HG02571 (cell line): ENCODE measurements around the gene GPR15.

ENCODE experiments used
- ATAC-seq: cut with Tn5 transposase; IDR thresholded peaks from one replicate; pipeline ENCODE4 v1.9.1; 2021; ENCODE audit warnings: mild to moderate bottlenecking, moderate library complexity; ENCODE audit not compliant: unreplicated experiment

The GPR15 gene

GRCh38 chr3:98531622-98532274 lies at the start of gene GPR15:
TSS of gene GPR15 (plus strand) at chr3:98531978. CDS start at chr3:98532034, 56 bp downstream.
- peak; percentile 29 for ATAC-seq

GRCh38 chr3:98482717-98483482 lies 48.9 kb upstream of the GPR15 start:
- no peak for ATAC-seq

GRCh38 chr3:98483626-98484025 lies 48.2 kb upstream of the GPR15 start:
- no peak for ATAC-seq

- no peak for ATAC-seq
Observed at GRCh38 chr3:98497381-98497780, 34.4 kb upstream of the GPR15 start, which contains the start of gene OR5K2. TSS of gene OR5K2 (plus strand) at chr3:98497681. CDS start at chr3:98497681, 0 bp downstream.

GRCh38 chr3:98500019-98500418 lies 31.8 kb upstream of the GPR15 start:
- ATAC-seq, result no peak

- ATAC-seq, result no peak
Observed at GRCh38 chr3:98501270-98501669, 30.5 kb upstream of the GPR15 start.

GRCh38 chr3:98501863-98502576 lies 29.8 kb upstream of the GPR15 start:
- no peak for ATAC-seq

GRCh38 chr3:98504539-98504938 lies 27.2 kb upstream of the GPR15 start:
- no peak for ATAC-seq

GRCh38 chr3:98508582-98508981 lies 23.2 kb upstream of the GPR15 start:
- ATAC-seq, result no peak

GRCh38 chr3:98512576-98512975 lies 19.2 kb upstream of the GPR15 start:
- ATAC-seq, result no peak

- no peak for ATAC-seq
Observed at GRCh38 chr3:98513091-98513511, 18.7 kb upstream of the GPR15 start.

GRCh38 chr3:98513736-98514135 lies 18.0 kb upstream of the GPR15 start:
- no peak for ATAC-seq

- no peak for ATAC-seq
Observed at GRCh38 chr3:98514948-98515347, 16.8 kb upstream of the GPR15 start.

GRCh38 chr3:98518816-98519215 lies 13.0 kb upstream of the GPR15 start:
- ATAC-seq, result no peak

- ATAC-seq, result no peak
Observed at GRCh38 chr3:98519351-98519750, 12.4 kb upstream of the GPR15 start.

- ATAC-seq, result peak; percentile 38
Observed at GRCh38 chr3:98521897-98522543, 9.8 kb upstream of the GPR15 start.

GRCh38 chr3:98522544-98523281 lies 9.1 kb upstream of the GPR15 start, which contains the start of gene CLDND1:
TSS of gene CLDND1 (minus strand) at chr3:98522902. CDS start at chr3:98521424, 1,478 bp downstream.
- peak; percentile 88 for ATAC-seq

GRCh38 chr3:98525494-98525893 lies 6.3 kb upstream of the GPR15 start:
- no peak for ATAC-seq

GRCh38 chr3:98528474-98529346 lies 3.1 kb upstream of the GPR15 start:
- ATAC-seq, result no peak
